ENCODE data around the gene KCND3. TPM values are rescaled to one million over a fixed set of nuclear protein-coding genes. Genes with fewer than 3 reads are reported as not detected.

Gene KCND3
- total and polyA plus RNA-seq, 2 donors (not counting 3 experiments of a cell fraction or from before 2014, with no cell fraction given), result 0.03 TPM; not detected in 1

DNA sequence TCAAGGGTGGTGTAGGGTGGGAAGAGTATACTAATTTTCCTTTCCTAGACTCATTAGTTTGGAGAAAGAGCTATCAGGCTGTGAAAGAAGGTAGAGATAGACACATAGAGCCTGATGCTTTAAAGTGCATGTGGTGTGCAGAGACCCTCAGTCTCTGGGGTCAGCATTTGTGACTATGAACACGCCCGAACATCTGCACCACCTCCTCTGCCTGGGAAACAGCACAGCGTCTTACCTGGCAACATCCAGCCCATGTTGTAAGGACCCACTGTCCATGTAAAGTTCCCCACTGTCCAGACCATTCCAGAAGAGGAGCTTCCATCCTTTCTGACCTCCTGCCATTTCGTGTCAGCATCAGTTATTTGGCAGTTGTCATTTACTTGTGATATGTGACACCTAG lies 83.4 kb downstream of the KCND3 start:
- Histone ChIP-seq H3K4me1 (ENCODE audit: control insufficient read depth, extremely low read depth, insufficient read depth, low read length) (no peaks in the 10 kb centered on the region), H3K27me3 (ENCODE audit: control insufficient read depth in 2 of 2, insufficient read depth in 2 of 2, low read length in 2 of 2) (no peaks in the 10 kb centered on the region), H2AFZ (ENCODE audit: low read depth, low read length) (no peak overlapping the region), H4K20me1 (replicated peaks; ENCODE audit: control insufficient read depth, extremely low read depth, insufficient read depth, low read length) (no peaks in the 10 kb centered on the region), H3K9ac (replicated peaks; ENCODE audit: extremely low read depth, insufficient read depth, low read length) (no peak overlapping the region), H3K27ac (ENCODE audit: insufficient read depth, low read depth, low read length) (no peak overlapping the region), H3K4me2 (ENCODE audit: insufficient read depth, low read length) (no peak overlapping the region), H3K79me2 (ENCODE audit: control insufficient read depth, insufficient read depth, low read length) (no peaks in the 10 kb centered on the region), H3K9me3 (replicated peaks; ENCODE audit: control insufficient read depth, insufficient read depth, low read length) (no peaks in the 10 kb centered on the region), H3K4me3 (replicated peaks in 1 of 3; ENCODE audit: insufficient read depth in 1 of 3, low read depth in 1 of 3, low read length in 3 of 3) (no peak overlapping the region), H3K9me1 (replicated peaks; ENCODE audit: control insufficient read depth, extremely low read depth, insufficient read depth, low read length) (no peaks in the 10 kb centered on the region), H3K36me3 (ENCODE audit: control insufficient read depth in 2 of 2, extremely low read depth in 1 of 2, insufficient read depth in 2 of 2, low read length in 2 of 2) (no peaks in the 10 kb centered on the region)
- intact Hi-C loops (cut with micrococcal nuclease), result no loop called here
- POLR2A ChIA-PET, result no interaction called here
- no peak for FAIRE-seq
- CTCF ChIA-PET, result no interaction called here
- no TSS peak for BruUV-seq (replicated peaks)
- TF ChIP-seq, protein P1, sequence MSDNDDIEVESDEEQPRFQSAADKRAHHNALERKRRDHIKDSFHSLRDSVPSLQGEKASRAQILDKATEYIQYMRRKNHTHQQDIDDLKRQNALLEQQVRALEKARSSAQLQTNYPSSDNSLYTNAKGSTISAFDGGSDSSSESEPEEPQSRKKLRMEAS (IDR thresholded peaks at IDR 0.05; ENCODE audit: insufficient read depth, insufficient read length), result no peak
- TF ChIP-seq MYC (IDR thresholded peaks at IDR 0.05; ENCODE audit: low read depth, low read length), result no peak
- dilution Hi-C loops (cut with MboI; ENCODE audit: extremely low pct_ligation_motif_present, low sequenced_read_pairs), result no loop called here
- DNase-seq (ENCODE audit: low read depth, low spot score), result no peak

GRCh38 chr1:111904478-111905218 lies 84.8 kb downstream of the KCND3 start:
- H3K9me1 ChIP-seq (replicated peaks; ENCODE audit: control insufficient read depth, extremely low read depth, insufficient read depth, low read length), result no peaks in the 10 kb centered on the region
- H2AFZ ChIP-seq (ENCODE audit: low read depth, low read length), result no peak overlapping the region
- intact Hi-C loops (cut with micrococcal nuclease) (no loop called here), dilution Hi-C loops (cut with MboI; ENCODE audit: extremely low pct_ligation_motif_present, low sequenced_read_pairs) (no loop called here)
- CTCF ChIA-PET, result no interaction called here
- no peak overlapping the region for H3K9ac ChIP-seq (replicated peaks; ENCODE audit: extremely low read depth, insufficient read depth, low read length)
- no peaks in the 10 kb centered on the region for H3K4me1 ChIP-seq (ENCODE audit: control insufficient read depth, extremely low read depth, insufficient read depth, low read length)
- H3K27me3 ChIP-seq (ENCODE audit: control insufficient read depth in 2 of 2, insufficient read depth in 2 of 2, low read length in 2 of 2), result no peaks in the 10 kb centered on the region
- FAIRE-seq, result no peak
- H3K4me3 ChIP-seq (replicated peaks in 1 of 3; ENCODE audit: insufficient read depth in 1 of 3, low read depth in 1 of 3, low read length in 3 of 3), result no peak overlapping the region
- H3K9me3 ChIP-seq (replicated peaks; ENCODE audit: control insufficient read depth, insufficient read depth, low read length), result no peaks in the 10 kb centered on the region
- BruUV-seq (replicated peaks), result no TSS peak
- no peaks in the 10 kb centered on the region for H4K20me1 ChIP-seq (replicated peaks; ENCODE audit: control insufficient read depth, extremely low read depth, insufficient read depth, low read length)
- no peak overlapping the region for H3K4me2 ChIP-seq (ENCODE audit: insufficient read depth, low read length)
- no peaks in the 10 kb centered on the region for H3K79me2 ChIP-seq (ENCODE audit: control insufficient read depth, insufficient read depth, low read length)
- H3K36me3 ChIP-seq (ENCODE audit: control insufficient read depth in 2 of 2, extremely low read depth in 1 of 2, insufficient read depth in 2 of 2, low read length in 2 of 2), result no peaks in the 10 kb centered on the region
- POLR2A ChIA-PET, result no interaction called here
- DNase-seq (ENCODE audit: low read depth, low spot score), result no peak
- TF ChIP-seq POLR2A (IDR thresholded peaks at IDR 0.05; ENCODE audit: low read depth, low read length) (no peak), EZH2 (IDR thresholded peaks at IDR 0.05; ENCODE audit: borderline replicate concordance, low read depth, low read length, severe bottlenecking) (no peak), MYC (IDR thresholded peaks at IDR 0.05; ENCODE audit: low read depth, low read length) (no peak), JUN (IDR thresholded peaks at IDR 0.05; ENCODE audit: borderline replicate concordance, insufficient read depth, insufficient read length, low read depth) (no peak), FOS (IDR thresholded peaks at IDR 0.05; ENCODE audit: borderline replicate concordance, insufficient read depth, low read length) (no peak)
- TF ChIP-seq, protein P1 (IDR thresholded peaks at IDR 0.05; ENCODE audit: insufficient read depth, insufficient read length), result no peak
- TF ChIP-seq, protein P2, sequence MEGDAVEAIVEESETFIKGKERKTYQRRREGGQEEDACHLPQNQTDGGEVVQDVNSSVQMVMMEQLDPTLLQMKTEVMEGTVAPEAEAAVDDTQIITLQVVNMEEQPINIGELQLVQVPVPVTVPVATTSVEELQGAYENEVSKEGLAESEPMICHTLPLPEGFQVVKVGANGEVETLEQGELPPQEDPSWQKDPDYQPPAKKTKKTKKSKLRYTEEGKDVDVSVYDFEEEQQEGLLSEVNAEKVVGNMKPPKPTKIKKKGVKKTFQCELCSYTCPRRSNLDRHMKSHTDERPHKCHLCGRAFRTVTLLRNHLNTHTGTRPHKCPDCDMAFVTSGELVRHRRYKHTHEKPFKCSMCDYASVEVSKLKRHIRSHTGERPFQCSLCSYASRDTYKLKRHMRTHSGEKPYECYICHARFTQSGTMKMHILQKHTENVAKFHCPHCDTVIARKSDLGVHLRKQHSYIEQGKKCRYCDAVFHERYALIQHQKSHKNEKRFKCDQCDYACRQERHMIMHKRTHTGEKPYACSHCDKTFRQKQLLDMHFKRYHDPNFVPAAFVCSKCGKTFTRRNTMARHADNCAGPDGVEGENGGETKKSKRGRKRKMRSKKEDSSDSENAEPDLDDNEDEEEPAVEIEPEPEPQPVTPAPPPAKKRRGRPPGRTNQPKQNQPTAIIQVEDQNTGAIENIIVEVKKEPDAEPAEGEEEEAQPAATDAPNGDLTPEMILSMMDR (IDR thresholded peaks at IDR 0.05; ENCODE audit: extremely low read depth in 1 of 2, insufficient read depth in 1 of 2, low read depth in 1 of 2, low read length in 2 of 2), result no peak
- H3K27ac ChIP-seq (ENCODE audit: insufficient read depth, low read depth, low read length), result no peak overlapping the region

Data from endothelial cell of umbilical vein (primary cell).